Measurements from ENCODE around the gene HPSE2. TPM values are rescaled to one million over a fixed set of nuclear protein-coding genes. Genes with fewer than 3 reads are reported as not detected.

HPSE2 gene
- total RNA-seq, 1 experiment from 2014 or later, result 0.20 TPM

DNA sequence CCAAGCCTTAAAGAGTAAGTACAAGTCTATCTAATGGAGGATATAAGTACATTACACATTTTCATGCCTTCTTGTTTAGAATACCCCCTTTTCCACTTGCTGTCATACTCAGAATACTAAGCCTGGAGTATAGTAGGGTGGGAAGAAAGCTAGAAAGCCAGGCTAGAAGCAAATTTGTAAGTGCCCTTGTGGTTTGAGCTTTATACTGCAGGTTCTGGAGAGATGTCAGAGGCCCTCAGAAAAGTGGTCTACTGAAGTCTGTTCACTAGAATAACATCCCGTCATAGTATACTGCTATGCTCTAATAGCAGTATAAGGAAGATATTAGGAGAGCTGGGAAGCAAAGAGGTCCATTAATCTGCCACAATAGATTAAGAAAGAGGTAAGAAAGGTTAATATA lies 62.7 kb downstream of the HPSE2 start:
- H2BK5ac ChIP-seq (ENCODE audit: insufficient read length, low read length), result no peak overlapping the region
- no peaks in the 10 kb centered on the region for H3K23me2 ChIP-seq (ENCODE audit: insufficient read length, low read depth, low read length, poor library complexity, severe bottlenecking)
- H3K23ac ChIP-seq (ENCODE audit: insufficient read length, low read depth, low read length), result no peak overlapping the region
- no peak overlapping the region for H3K9ac ChIP-seq (ENCODE audit: extremely low read depth, insufficient read length, low read length)
- H3K14ac ChIP-seq (ENCODE audit: insufficient read depth, low read length), result no peak overlapping the region
- no peak overlapping the region for H2BK12ac ChIP-seq (ENCODE audit: insufficient read length, low read depth, low read length)
- Mint-ChIP-seq H3K27ac (no peak overlapping the region), H3K36me3 (ENCODE audit: insufficient read depth in 1 of 3, low read depth in 3 of 3) (no peaks in the 10 kb centered on the region; a peak in 1 of 7 replicates), H3K27me3 (ENCODE audit: low read depth) (peaks cover 3% of the 10 kb centered on the region), H3K9me3 (no peaks in the 10 kb centered on the region), H3K4me1 (peaks cover 8 to 9% of the 10 kb centered on the region in 2 experiments), H3K4me3 (no peak overlapping the region)
- H3K79me2 ChIP-seq (ENCODE audit: insufficient read depth, low read length), result no peaks in the 10 kb centered on the region
- TF ChIP-seq CTCF (conservative IDR thresholded peaks at IDR 0.05), result peak; percentile 22; the same call in 1 of the 3 replicates
- H4K8ac ChIP-seq (replicated peaks; ENCODE audit: insufficient read length, low read depth, low read length), result no peak overlapping the region
- no peak overlapping the region for H3T11ph ChIP-seq (ENCODE audit: low read length)
- H3K4me2 ChIP-seq (ENCODE audit: insufficient read depth, insufficient read length, low read length), result no peak overlapping the region
- no peak overlapping the region for H4K91ac ChIP-seq (ENCODE audit: insufficient read length, low read depth, low read length)
- H3K9me3 ChIP-seq (ENCODE audit: control insufficient read depth, low read depth, low read length), result no peaks in the 10 kb centered on the region
- H2AK5ac ChIP-seq (ENCODE audit: insufficient read length, low read length), result no peak overlapping the region
- no peak overlapping the region for H2BK15ac ChIP-seq (ENCODE audit: low read depth, low read length)
- H3K18ac ChIP-seq (ENCODE audit: insufficient read length, low read depth, low read length), result no peak overlapping the region
- no peak overlapping the region for H3K4ac ChIP-seq (ENCODE audit: low read depth, low read length)
- no peak overlapping the region for H2BK20ac ChIP-seq (ENCODE audit: low read depth, low read length, poor library complexity, severe bottlenecking)
- H3K27ac ChIP-seq (ENCODE audit: insufficient read length, low read depth, low read length), result no peak overlapping the region
- no peak overlapping the region for H3K56ac ChIP-seq (ENCODE audit: insufficient read length, low read depth, low read length)
- DNase-seq, result no peak
- H4K20me1 ChIP-seq (ENCODE audit: control insufficient read depth, insufficient read depth, insufficient read length), result no peaks in the 10 kb centered on the region
- no CpG with 5 or more reads among the region's 1 CpG for WGBS (ENCODE audit: extremely low coverage, insufficient read length, low lambda C conversion rate)
- no peaks in the 10 kb centered on the region for H3K27me3 ChIP-seq (ENCODE audit: insufficient read depth, low read length)
- no peak overlapping the region for H4K5ac ChIP-seq (ENCODE audit: insufficient read length, low read depth, low read length)
- no peaks in the 10 kb centered on the region; the same call in 1 of the 2 replicates for H3K4me1 ChIP-seq (ENCODE audit: insufficient read depth, low read length)
- H3K79me1 ChIP-seq (ENCODE audit: insufficient read depth, low read depth, low read length, poor library complexity, severe bottlenecking), result no peaks in the 10 kb centered on the region
- no peak overlapping the region for H2BK120ac ChIP-seq (ENCODE audit: low read depth, low read length, poor library complexity, severe bottlenecking)
- no peak overlapping the region for H2AFZ ChIP-seq (ENCODE audit: low read length)
